ENCODE measurements around the gene PRDM5.

DNA sequence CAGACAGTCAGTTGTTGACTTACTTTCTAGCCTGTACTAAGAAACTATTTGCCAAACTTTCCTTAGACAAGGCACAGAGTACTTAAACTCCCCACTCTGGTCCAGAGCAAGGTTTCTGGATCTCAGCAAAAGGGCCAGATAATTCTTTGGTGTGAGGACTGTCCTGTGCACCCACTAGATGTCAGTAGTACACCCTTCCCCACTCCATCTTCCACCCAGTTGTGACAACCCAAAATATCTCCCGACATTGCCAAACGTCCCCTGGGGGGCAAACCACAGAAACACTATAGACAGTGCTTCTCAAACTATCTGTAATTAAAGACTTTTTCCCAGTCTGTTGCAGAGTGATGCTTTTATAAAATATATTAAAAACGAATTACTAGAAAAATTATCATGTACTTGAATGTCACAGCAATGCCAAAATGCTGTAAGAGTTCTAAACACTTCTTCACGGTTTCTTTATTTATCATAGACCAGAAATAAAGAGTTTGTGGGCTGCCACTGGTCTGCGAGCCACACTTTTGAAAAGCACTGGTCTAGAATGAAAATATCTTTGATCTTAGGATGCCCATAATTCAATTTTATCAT is 203.5 kb downstream of the PRDM5 start:
- TF ChIP-seq EZH2phosphoT487 (IDR thresholded peaks at IDR 0.05; ENCODE audit: insufficient read depth, low read depth) (no peak), EZH2 (IDR thresholded peaks at IDR 0.05; ENCODE audit: insufficient read depth, poor library complexity, severe bottlenecking) (no peak)

Measured in GM23248 (cell line).